ENCODE measurements around the gene MAK. TPM values are rescaled to one million over a fixed set of nuclear protein-coding genes. Genes with fewer than 3 reads are reported as not detected.

Gene MAK
- total RNA-seq, 5 donors from 2014 or later (not counting 1 experiment from before 2014, with no cell fraction given): 0.19 to 0.26 (median 0.23) TPM; not detected in 2

GRCh38 chr6:10771371-10771894 lies 66.9 kb downstream of the MAK start:
- WGBS (ENCODE audit: insufficient coverage): 79% methylated on average over 11 of the region's 12 CpGs
- Histone ChIP-seq H3K36me3 (ENCODE audit: control insufficient read depth in 2 of 2, extremely low read depth in 1 of 2, insufficient read depth in 1 of 2, low read length in 1 of 2) (peaks cover 5 to 6% of the 10 kb centered on the region in 2 donors), H3K27me3 (replicated peaks in 1 of 2; ENCODE audit: control insufficient read depth in 2 of 2, extremely low read depth in 1 of 2, insufficient read depth in 2 of 2, low read length in 1 of 2) (no peaks in the 10 kb centered on the region), H3K9me3 (no peaks in the 10 kb centered on the region), H3K27ac (ENCODE audit: low read length) (no peak overlapping the region), H3K4me3 (ENCODE audit: control insufficient read depth in 1 of 2, extremely low read depth in 1 of 2, low read length in 1 of 2) (no peak overlapping the region), H3K4me1 (ENCODE audit: control insufficient read depth in 1 of 2, extremely low read depth in 1 of 2, insufficient read depth in 2 of 2, low read length in 2 of 2) (no peaks in the 10 kb centered on the region)
- ChIA-PET CTCF (no interaction called here), POLR2A (no interaction called here)
- no peak for ATAC-seq (replicated peaks in 1 of 4)
- Mint-ChIP-seq H3K36me3 (peaks cover 40% of the 10 kb centered on the region), H3K9me3 (no peaks in the 10 kb centered on the region), H3K27ac (no peak overlapping the region), H3K4me1 (no peaks in the 10 kb centered on the region), H3K4me3 (no peak overlapping the region), H3K27me3 (no peaks in the 10 kb centered on the region)
- DNase-seq: no peak

- DNase-seq: no peak
- WGBS (ENCODE audit: insufficient coverage): no CpG with 5 or more reads among the region's 3 CpGs
- Histone ChIP-seq H3K27me3 (replicated peaks in 1 of 2; ENCODE audit: control insufficient read depth in 2 of 2, extremely low read depth in 1 of 2, insufficient read depth in 2 of 2, low read length in 1 of 2) (no peaks in the 10 kb centered on the region), H3K9me3 (no peaks in the 10 kb centered on the region), H3K4me3 (ENCODE audit: control insufficient read depth in 1 of 2, extremely low read depth in 1 of 2, low read length in 1 of 2) (no peak overlapping the region), H3K27ac (ENCODE audit: low read length) (no peak overlapping the region), H3K36me3 (ENCODE audit: control insufficient read depth in 2 of 2, extremely low read depth in 1 of 2, insufficient read depth in 1 of 2, low read length in 1 of 2) (peaks cover 5 to 6% of the 10 kb centered on the region in 2 donors), H3K4me1 (ENCODE audit: control insufficient read depth in 1 of 2, extremely low read depth in 1 of 2, insufficient read depth in 2 of 2, low read length in 2 of 2) (no peaks in the 10 kb centered on the region)
- peaks cover 28% of the 10 kb centered on the region for H3K36me3 Mint-ChIP-seq
- no peaks in the 10 kb centered on the region for H3K27me3 Mint-ChIP-seq
- H3K9me3 Mint-ChIP-seq: no peaks in the 10 kb centered on the region
- ChIA-PET POLR2A (no interaction called here), CTCF (no interaction called here)
- H3K4me3 Mint-ChIP-seq: no peak overlapping the region
- ATAC-seq (replicated peaks in 1 of 4): no peak
- no peak overlapping the region for H3K27ac Mint-ChIP-seq
- no peaks in the 10 kb centered on the region for H3K4me1 Mint-ChIP-seq
Observed at GRCh38 chr6:10769419-10769818, 68.9 kb downstream of the MAK start.

DNA sequence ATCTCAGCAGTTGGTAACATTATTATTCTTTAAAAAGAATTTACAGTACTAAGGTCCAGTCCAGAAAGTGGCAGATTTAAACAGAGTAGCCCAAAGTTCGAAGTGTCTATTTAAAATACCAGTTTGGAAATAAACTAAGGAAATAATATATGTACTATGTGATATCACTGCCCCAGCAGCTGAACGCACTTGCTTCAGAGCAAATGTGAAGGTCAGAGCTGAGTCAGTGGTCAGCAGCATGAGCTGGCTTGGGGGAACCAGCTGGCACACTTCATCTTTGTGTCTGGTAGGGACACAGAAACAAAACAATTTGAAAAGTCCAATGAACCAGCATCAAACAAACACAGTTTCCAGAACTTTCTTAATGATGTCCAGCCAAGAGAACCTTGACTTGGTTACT lies 75.3 kb downstream of the MAK start:
- Histone ChIP-seq H3K27ac (ENCODE audit: low read length) (no peak overlapping the region), H3K4me1 (ENCODE audit: control insufficient read depth in 1 of 2, extremely low read depth in 1 of 2, insufficient read depth in 2 of 2, low read length in 2 of 2) (no peaks in the 10 kb centered on the region), H3K4me3 (ENCODE audit: control insufficient read depth in 1 of 2, extremely low read depth in 1 of 2, low read length in 1 of 2) (no peak overlapping the region), H3K9me3 (no peaks in the 10 kb centered on the region), H3K36me3 (ENCODE audit: control insufficient read depth in 2 of 2, extremely low read depth in 1 of 2, insufficient read depth in 1 of 2, low read length in 1 of 2) (peaks cover 0 to 9% of the 10 kb centered on the region in 2 donors), H3K27me3 (replicated peaks in 1 of 2; ENCODE audit: control insufficient read depth in 2 of 2, extremely low read depth in 1 of 2, insufficient read depth in 2 of 2, low read length in 1 of 2) (no peaks in the 10 kb centered on the region)
- DNase-seq: no peak
- ChIA-PET CTCF (no interaction called here), POLR2A (no interaction called here)
- Mint-ChIP-seq H3K4me3 (no peak overlapping the region), H3K9me3 (no peaks in the 10 kb centered on the region), H3K27me3 (no peaks in the 10 kb centered on the region), H3K4me1 (peaks cover 0 to 16% (median 13%) of the 10 kb centered on the region in 3 donors), H3K36me3 (peaks cover 28% of the 10 kb centered on the region), H3K27ac (no peak overlapping the region)
- WGBS (ENCODE audit: insufficient coverage): no CpG with 5 or more reads among the region's 2 CpGs
- ATAC-seq (replicated peaks in 1 of 4): no peak

GRCh38 chr6:10759884-10760329 lies 78.4 kb downstream of the MAK start:
- Histone ChIP-seq H3K27ac (ENCODE audit: low read length) (no peak overlapping the region), H3K27me3 (replicated peaks in 1 of 2; ENCODE audit: control insufficient read depth in 2 of 2, extremely low read depth in 1 of 2, insufficient read depth in 2 of 2, low read length in 1 of 2) (no peaks in the 10 kb centered on the region), H3K4me1 (ENCODE audit: control insufficient read depth in 1 of 2, extremely low read depth in 1 of 2, insufficient read depth in 2 of 2, low read length in 2 of 2) (no peaks in the 10 kb centered on the region), H3K36me3 (ENCODE audit: control insufficient read depth in 2 of 2, extremely low read depth in 1 of 2, insufficient read depth in 1 of 2, low read length in 1 of 2) (peaks cover 0 to 31% of the 10 kb centered on the region in 2 donors), H3K4me3 (ENCODE audit: control insufficient read depth in 1 of 2, extremely low read depth in 1 of 2, low read length in 1 of 2) (no peak overlapping the region), H3K9me3 (no peaks in the 10 kb centered on the region)
- Mint-ChIP-seq H3K36me3 (peaks cover 49% of the 10 kb centered on the region), H3K27ac (no peak overlapping the region), H3K4me1 (peaks cover 8 to 30% (median 23%) of the 10 kb centered on the region in 3 donors), H3K4me3 (no peak overlapping the region), H3K27me3 (no peaks in the 10 kb centered on the region), H3K9me3 (no peaks in the 10 kb centered on the region)
- POLR2A ChIA-PET: interaction anchor here in 1 of 2 donors (0.6 to 1.0 kb wide), 2 partner anchors 17 to 23 kb away, joined by 3 to 4 read pairs; no protein-coding TSS in a partner anchor
- ATAC-seq (replicated peaks in 1 of 4): no peak
- WGBS (ENCODE audit: insufficient coverage): 88% methylated on average over 4 of the region's 6 CpGs
- CTCF ChIA-PET: interaction anchor here (0.6 to 1.2 kb wide), 6 partner anchors 9 to 249 kb away, joined by 3 to 9 read pairs (median 4); partner anchors contain the start of gene PAK1IP1 (in 1 of the 2)
- DNase-seq: no peak

DNA sequence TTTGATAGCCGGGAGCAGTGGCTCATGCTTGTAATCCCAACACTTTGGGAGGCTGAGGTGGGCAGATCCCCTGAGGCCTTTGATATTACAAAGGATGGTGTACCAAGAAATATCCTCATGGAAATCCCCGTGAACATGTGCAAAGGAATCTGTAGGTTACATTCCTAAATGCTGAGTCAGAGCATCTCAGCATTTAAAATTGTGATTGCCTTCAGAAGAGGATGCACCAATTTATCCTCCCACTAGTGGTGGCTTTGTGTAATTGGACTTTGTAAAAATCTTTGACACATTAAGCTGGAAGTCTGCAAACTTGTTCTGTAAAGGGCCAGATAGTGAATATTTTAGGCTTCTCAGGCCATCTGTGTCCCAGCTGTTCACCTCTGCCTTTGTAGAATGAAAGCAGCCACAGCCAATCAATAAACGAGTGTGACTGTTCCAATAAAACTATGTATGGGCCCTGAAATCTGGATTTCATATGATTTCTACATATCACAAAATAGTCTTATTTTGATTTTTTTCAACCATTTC lies 79.0 kb downstream of the MAK start:
- peaks cover 13 to 34% (median 27%) of the 10 kb centered on the region in 3 donors for H3K4me1 Mint-ChIP-seq
- Histone ChIP-seq H3K36me3 (ENCODE audit: control insufficient read depth in 2 of 2, extremely low read depth in 1 of 2, insufficient read depth in 1 of 2, low read length in 1 of 2) (peaks cover 0 to 36% of the 10 kb centered on the region in 2 donors), H3K4me1 (ENCODE audit: control insufficient read depth in 1 of 2, extremely low read depth in 1 of 2, insufficient read depth in 2 of 2, low read length in 2 of 2) (no peaks in the 10 kb centered on the region), H3K27ac (ENCODE audit: low read length) (no peak overlapping the region), H3K4me3 (ENCODE audit: control insufficient read depth in 1 of 2, extremely low read depth in 1 of 2, low read length in 1 of 2) (no peak overlapping the region), H3K27me3 (replicated peaks in 1 of 2; ENCODE audit: control insufficient read depth in 2 of 2, extremely low read depth in 1 of 2, insufficient read depth in 2 of 2, low read length in 1 of 2) (no peaks in the 10 kb centered on the region), H3K9me3 (no peaks in the 10 kb centered on the region)
- no peaks in the 10 kb centered on the region for H3K9me3 Mint-ChIP-seq
- WGBS (ENCODE audit: insufficient coverage): 100% methylated on average over 1 of the region's 3 CpGs
- no peaks in the 10 kb centered on the region for H3K27me3 Mint-ChIP-seq
- POLR2A ChIA-PET: interaction anchor here in 1 of 2 donors (0.6 to 1.0 kb wide), 2 partner anchors 17 to 22 kb away, joined by 3 to 4 read pairs; no protein-coding TSS in a partner anchor
- peaks cover 54% of the 10 kb centered on the region for H3K36me3 Mint-ChIP-seq
- DNase-seq (peak in 1 of 35 experiments; percentile 50), ATAC-seq (replicated peaks in 1 of 4) (peak in 2 of 4 experiments; percentile 45 to 49)
- CTCF ChIA-PET: interaction anchor here (0.7 to 1.6 kb wide), 6 partner anchors 9 to 281 kb away, joined by 3 to 9 read pairs (median 4); partner anchors contain the start of genes PAK1IP1 (in 1 of the 2) and TMEM14C (in 1 of the 2)
- H3K4me3 Mint-ChIP-seq: no peak overlapping the region
- H3K27ac Mint-ChIP-seq: no peak overlapping the region

- H3K27me3 Mint-ChIP-seq: no peaks in the 10 kb centered on the region
- H3K9me3 Mint-ChIP-seq: no peaks in the 10 kb centered on the region
- DNase-seq (no peak), ATAC-seq (replicated peaks in 1 of 4) (no peak)
- no CpG with 5 or more reads among the region's 1 CpG for WGBS (ENCODE audit: insufficient coverage)
- ChIA-PET CTCF (no interaction called here), POLR2A (no interaction called here)
- no peaks in the 10 kb centered on the region for H3K27me3 ChIP-seq (replicated peaks in 1 of 2; ENCODE audit: control insufficient read depth in 2 of 2, extremely low read depth in 1 of 2, insufficient read depth in 2 of 2, low read length in 1 of 2)
- peaks cover 0 to 15% of the 10 kb centered on the region in 2 experiments for H3K4me1 ChIP-seq (ENCODE audit: control insufficient read depth in 1 of 2, extremely low read depth in 1 of 2, insufficient read depth in 2 of 2, low read length in 2 of 2)
- H3K4me3 ChIP-seq (ENCODE audit: control insufficient read depth in 1 of 2, extremely low read depth in 1 of 2, low read length in 1 of 2): no peak overlapping the region
- H3K4me1 Mint-ChIP-seq: peaks cover 37 to 62% (median 49%) of the 10 kb centered on the region in 3 donors
- H3K36me3 ChIP-seq (ENCODE audit: control insufficient read depth in 2 of 2, extremely low read depth in 1 of 2, insufficient read depth in 1 of 2, low read length in 1 of 2): peaks cover 4 to 54% of the 10 kb centered on the region in 2 donors
- H3K27ac ChIP-seq (ENCODE audit: low read length): no peak overlapping the region
- peaks cover 70% of the 10 kb centered on the region for H3K36me3 Mint-ChIP-seq
- H3K27ac Mint-ChIP-seq: no peak overlapping the region
- no peaks in the 10 kb centered on the region for H3K9me3 ChIP-seq
- no peak overlapping the region for H3K4me3 Mint-ChIP-seq
Observed at GRCh38 chr6:10756085-10756484, 82.3 kb downstream of the MAK start.
